Cardiac septum (tissue), 1 donor: ENCODE data around the gene ERRFI1. TPM values are rescaled to one million over a fixed set of nuclear protein-coding genes. Genes with fewer than 3 reads are reported as not detected.

Experiments
- total RNA-seq: library from RNA; stranded (reverse); fragmentation: NEBNext Ultra II Directional; extraction: Animal tissue kit (Norgen Biotek cat#: 25700); gene quantifications from one replicate; pipeline ENCODE4 v1.2.1, GENCODE V29; 2021
- donor health status: DM: no; HTN: no; CAD: no.

Gene ERRFI1
- total RNA-seq, 1 donor from 2014 or later = 8.2 TPM

Other genes with a start within 250 kb of the ERRFI1 start
- 24.0 TPM for gene PER3, start 242.0 kb downstream of the ERRFI1 start, total RNA-seq
- gene UTS2, start 173.2 kb downstream of the ERRFI1 start, total RNA-seq = not detected
- gene TNFRSF9, start 85.5 kb downstream of the ERRFI1 start, total RNA-seq = 0.22 TPM
- gene PARK7, start 64.6 kb downstream of the ERRFI1 start, total RNA-seq = 316 TPM